ENCODE measurements around the gene POFUT2. TPM values are rescaled to one million over a fixed set of nuclear protein-coding genes. Genes with fewer than 3 reads are reported as not detected.

The POFUT2 gene
- total and polyA plus RNA-seq, 7 donors = 2.5 to 31.3 (median 18.9) TPM

DNA sequence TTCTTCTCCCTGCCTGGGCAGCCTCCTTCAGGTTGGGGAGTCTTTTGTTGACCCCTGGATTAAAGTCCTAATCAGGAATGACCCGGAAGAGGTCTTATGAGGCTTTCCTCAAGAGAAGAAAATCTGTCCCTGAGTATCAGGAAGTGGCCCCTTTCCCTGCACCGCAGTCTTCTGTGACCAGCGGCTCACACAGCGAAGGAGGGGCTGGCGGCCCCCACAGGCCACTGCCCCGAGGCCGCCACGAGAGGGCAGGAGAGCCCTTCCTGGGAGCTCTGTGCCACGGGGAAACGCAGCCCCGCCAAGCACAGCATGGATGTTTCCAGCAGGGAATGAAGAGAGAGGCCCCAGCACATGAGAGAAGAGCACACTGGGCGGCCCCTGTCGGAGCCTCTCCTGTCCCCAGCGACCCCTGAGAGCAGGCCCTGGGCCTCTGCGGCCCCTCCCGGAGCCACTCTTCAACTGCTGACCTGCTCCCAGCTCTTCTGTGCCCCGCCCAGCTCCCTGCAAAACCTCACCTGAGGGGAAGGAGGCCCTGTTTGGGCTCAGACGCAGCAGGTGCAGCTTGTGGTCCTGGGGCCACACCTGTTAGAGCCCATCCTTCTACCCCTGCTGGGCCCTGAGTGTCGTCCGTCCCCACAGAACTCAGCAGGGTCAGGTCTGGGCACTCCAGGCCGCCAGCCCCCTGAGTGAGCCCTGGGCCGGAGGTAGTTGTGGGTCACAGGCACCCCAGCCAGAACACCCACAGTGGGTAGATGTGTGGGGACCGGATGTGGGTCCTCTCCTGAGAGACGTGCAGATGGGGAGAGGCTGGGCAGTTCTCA is 4.9 kb upstream of the POFUT2 start:
- Histone ChIP-seq H3K27ac (peak overlapping the region; percentile 87 to 98 (median 96)), H3K36me3 (no peaks in the 10 kb centered on the region), H3K9me3 (no peaks in the 10 kb centered on the region), H3K27me3 (no peaks in the 10 kb centered on the region), H3K4me1 (peaks cover 0 to 69% (median 65%) of the 10 kb centered on the region in 4 donors), H3K4me3 (peak overlapping the region in 1 of 4 donors; percentile 3)
- no peak for TF ChIP-seq POLR2A (IDR thresholded peaks at IDR 0.05)
- TF ChIP-seq, protein P1, sequence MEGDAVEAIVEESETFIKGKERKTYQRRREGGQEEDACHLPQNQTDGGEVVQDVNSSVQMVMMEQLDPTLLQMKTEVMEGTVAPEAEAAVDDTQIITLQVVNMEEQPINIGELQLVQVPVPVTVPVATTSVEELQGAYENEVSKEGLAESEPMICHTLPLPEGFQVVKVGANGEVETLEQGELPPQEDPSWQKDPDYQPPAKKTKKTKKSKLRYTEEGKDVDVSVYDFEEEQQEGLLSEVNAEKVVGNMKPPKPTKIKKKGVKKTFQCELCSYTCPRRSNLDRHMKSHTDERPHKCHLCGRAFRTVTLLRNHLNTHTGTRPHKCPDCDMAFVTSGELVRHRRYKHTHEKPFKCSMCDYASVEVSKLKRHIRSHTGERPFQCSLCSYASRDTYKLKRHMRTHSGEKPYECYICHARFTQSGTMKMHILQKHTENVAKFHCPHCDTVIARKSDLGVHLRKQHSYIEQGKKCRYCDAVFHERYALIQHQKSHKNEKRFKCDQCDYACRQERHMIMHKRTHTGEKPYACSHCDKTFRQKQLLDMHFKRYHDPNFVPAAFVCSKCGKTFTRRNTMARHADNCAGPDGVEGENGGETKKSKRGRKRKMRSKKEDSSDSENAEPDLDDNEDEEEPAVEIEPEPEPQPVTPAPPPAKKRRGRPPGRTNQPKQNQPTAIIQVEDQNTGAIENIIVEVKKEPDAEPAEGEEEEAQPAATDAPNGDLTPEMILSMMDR (IDR thresholded peaks at IDR 0.05) = peak in 3 of 4 experiments; percentile 97 to 99 (median 98)
- peak in 3 of 4 donors; percentile 48 to 53 (median 50) for TF ChIP-seq POLR2AphosphoS5 (IDR thresholded peaks at IDR 0.05)
- intact Hi-C loops (cut with DNase I) = loop anchor here (1.0 to 10.0 kb wide), 4 partner anchors 74 to 328 kb away; partner anchors contain the start of gene SLC19A1
- WGBS, 2 donors = 16 to 22% methylated on average over 24 of the region's 24 CpGs
- peak; percentile 96 for DNase-seq

- peak overlapping the region; percentile 87 to 98 (median 96) for H3K27ac ChIP-seq
- 58 to 76% methylated on average over 34 of the region's 34 CpGs for WGBS, 2 donors
- H3K27me3 ChIP-seq = no peaks in the 10 kb centered on the region
- no peak for TF ChIP-seq POLR2AphosphoS5 (IDR thresholded peaks at IDR 0.05)
- TF ChIP-seq, protein P1 (IDR thresholded peaks at IDR 0.05) = no peak
- TF ChIP-seq POLR2A (IDR thresholded peaks at IDR 0.05) = no peak
- TF ChIP-seq EP300 (IDR thresholded peaks at IDR 0.05) = no peak
- intact Hi-C loops (cut with DNase I) = loop anchor here (1.0 to 10.0 kb wide), 5 partner anchors 17 to 327 kb away; partner anchors contain the start of gene SLC19A1
- H3K36me3 ChIP-seq = no peaks in the 10 kb centered on the region
- H3K4me3 ChIP-seq = no peak overlapping the region
- peaks cover 0 to 76% (median 69%) of the 10 kb centered on the region in 4 donors for H3K4me1 ChIP-seq
- DNase-seq = peak; percentile 74
- no peaks in the 10 kb centered on the region for H3K9me3 ChIP-seq
These were observed 4.1 kb upstream of the POFUT2 start for GRCh38 chr21:45291613-45292398.

DNA sequence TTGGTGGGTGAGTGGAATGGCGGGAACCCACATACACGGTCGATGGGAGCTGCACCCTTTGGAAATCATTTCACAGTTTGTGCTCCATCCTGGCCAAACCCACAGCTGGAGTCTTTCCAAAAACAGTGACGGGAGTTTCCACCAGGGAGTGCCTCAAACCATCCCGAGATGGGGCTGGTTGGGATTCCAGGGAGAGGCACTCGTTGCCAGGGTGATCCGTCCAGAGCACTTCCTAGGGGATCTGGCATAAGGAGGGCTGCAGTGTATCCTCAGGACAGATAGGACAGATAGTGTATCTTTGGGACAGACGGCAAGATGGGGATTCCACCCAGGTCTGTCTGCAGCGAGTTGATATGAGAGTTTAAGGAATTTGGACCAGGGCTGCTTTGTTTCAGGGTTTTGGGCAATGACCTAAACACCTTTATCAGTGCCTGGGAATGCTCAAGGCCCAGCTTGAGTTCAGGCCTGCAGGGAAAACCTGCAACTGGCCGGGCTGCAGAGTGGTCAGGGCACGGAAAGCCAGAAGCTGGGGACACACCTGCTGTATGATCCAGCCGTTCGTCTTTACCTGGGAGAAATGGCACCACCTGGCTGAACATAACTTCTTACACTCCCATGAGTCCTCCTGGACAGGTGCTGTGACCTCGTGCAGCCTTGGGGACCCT is 3.4 kb upstream of the POFUT2 start:
- no peaks in the 10 kb centered on the region for H3K27me3 ChIP-seq
- H3K4me3 ChIP-seq = no peak overlapping the region
- TF ChIP-seq, protein P1 (IDR thresholded peaks at IDR 0.05) = no peak
- TF ChIP-seq POLR2AphosphoS5 (IDR thresholded peaks at IDR 0.05) (no peak), POLR2A (IDR thresholded peaks at IDR 0.05) (no peak), EP300 (IDR thresholded peaks at IDR 0.05) (no peak)
- intact Hi-C loops (cut with DNase I) = loop anchor here (2.0 to 10.0 kb wide), 3 partner anchors 18 to 326 kb away; partner anchors contain the start of gene SLC19A1
- H3K4me1 ChIP-seq = peaks cover 0 to 76% (median 68%) of the 10 kb centered on the region in 4 donors
- H3K27ac ChIP-seq = peak overlapping the region; percentile 87 to 98 (median 96)
- peak; percentile 76 for DNase-seq
- WGBS, 2 donors = 47 to 74% methylated on average over 14 of the region's 14 CpGs
- no peaks in the 10 kb centered on the region for H3K9me3 ChIP-seq
- no peaks in the 10 kb centered on the region for H3K36me3 ChIP-seq

Measured in sigmoid colon (tissue), 7 donors.